HG03280 (cell line): ENCODE data around the gene CD99.
"Not testable (repeated sequence)": the region's sequence is repeated elsewhere in the genome, so short reads cannot be mapped to it uniquely, and the experiment has no call there.

ENCODE experiments used
- ATAC-seq: cut with Tn5 transposase; IDR thresholded peaks from one replicate; pipeline ENCODE4 v1.9.1; 2021; ENCODE audit warnings: mild to moderate bottlenecking, moderate library complexity; ENCODE audit not compliant: unreplicated experiment

Gene CD99

DNA sequence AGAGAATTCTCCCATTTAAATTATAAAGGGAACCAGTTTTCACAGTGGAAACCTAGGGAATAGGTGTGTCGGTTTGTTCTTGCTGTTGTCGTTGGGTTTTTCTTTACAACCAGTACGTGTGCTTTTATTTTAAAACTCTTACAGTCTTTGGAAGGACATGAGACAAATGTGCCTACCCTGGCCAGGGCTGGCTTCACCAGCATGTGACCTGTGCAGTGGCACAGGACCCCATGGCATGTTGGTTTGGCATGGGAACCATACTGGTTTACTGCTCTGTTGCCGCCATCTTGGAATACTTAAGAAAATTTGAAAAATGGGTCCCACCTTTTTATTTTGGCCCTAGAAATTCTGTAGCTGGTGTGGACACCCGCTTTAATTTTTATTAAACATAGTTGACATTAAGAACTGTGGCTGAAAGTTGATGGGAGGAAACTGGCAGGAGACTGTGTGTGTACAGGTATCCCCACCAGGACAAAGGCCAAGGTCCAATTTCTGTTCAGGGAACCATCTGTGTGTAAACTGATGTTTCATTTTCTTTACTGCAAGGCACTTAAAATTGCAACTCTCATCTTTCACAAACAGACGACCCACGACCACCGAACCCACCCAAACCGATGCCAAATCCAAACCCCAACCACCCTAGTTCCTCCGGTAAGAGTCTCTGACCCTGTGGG lies 28.8 kb downstream of the CD99 start:
- no peak for ATAC-seq

DNA sequence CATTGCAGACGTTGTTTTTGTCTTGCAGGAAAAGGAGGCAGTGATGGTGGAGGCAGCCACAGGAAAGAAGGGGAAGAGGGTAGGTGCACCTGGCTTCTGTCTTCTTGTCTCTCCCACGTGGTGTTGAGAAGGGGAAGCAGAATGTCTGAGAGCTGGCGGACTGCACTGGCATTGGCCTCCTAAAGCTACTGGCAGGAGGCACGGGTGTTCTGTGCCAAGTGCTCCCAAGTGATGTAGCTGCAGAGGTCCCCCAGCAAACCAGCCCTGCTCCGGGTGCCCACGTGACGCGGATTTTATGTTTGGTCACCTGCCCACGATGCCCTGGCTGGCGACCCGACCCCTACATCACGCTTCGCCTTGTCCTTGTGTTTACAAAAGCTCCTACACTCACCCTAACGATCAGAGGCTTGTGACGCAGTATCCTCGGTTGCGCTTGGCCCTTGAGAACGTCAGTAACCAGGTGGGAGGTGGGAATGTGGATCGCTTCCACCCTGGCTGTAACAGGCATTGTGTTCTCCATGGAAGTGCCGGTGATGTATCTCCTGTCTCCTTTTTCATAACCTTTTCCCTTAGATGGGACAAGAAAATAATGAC lies 32.3 kb downstream of the CD99 start:
- ATAC-seq = no peak

DNA sequence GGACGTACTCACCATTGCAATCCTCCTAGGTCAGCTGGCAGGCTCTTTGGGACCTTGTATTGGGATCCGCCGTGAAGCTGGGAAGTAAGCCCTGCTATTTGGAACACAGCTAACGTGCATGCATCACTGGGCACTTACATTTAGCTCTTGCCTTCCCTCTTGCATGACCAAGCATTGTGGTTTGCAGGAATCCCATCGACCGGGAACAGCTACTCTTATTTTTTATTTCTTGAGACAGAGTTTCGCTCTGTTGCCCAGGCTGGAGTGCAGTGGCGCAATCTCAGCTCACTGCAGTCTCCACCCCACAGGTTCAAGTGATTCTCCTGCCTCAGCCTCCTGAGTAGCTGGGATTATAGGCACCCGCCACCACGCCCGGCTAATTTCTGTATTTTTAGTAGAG lies 36.2 kb downstream of the CD99 start:
- not testable (repeated sequence) for ATAC-seq

DNA sequence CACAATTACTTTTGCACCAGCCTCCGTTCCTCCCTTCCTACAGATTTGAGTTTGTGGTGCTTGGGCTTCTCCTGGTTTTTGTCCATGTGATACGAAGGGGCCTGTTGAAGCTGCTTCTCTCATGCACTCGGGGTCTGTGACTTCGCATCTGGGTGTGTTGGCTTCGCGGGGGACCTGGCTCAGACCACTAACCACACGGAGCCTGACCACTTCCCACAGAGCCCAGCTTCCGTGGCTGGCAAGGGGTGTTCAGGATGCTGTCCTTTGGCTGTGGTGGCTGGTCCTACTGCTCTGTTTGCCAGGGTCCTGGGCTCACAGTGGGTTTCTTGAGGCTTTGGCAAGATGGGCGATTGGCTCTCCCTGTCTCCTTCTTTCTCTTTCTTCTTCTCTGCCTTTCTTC lies 41.0 kb downstream of the CD99 start:
- no peak for ATAC-seq

DNA sequence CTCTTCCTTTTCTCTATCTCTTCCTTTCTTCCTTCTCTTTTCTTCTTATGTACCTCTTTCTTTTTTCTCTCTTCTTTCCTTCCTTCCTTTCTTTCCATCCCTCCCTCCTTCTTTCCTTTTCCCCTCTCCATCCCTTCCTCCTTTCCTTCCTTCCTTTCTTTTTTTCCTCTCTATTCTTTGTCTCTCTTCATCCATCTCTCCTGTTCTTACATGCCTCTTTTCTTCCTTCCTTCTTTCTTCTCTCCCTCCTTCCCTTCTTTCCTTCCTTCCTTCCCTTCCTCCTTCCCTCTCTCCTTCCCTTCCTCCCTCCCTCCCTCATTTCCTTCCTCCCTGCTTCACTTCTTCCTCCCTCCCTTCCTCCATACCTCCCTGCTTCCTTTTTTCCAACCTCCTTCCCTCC lies 41.6 kb downstream of the CD99 start:
- ATAC-seq = no peak

DNA sequence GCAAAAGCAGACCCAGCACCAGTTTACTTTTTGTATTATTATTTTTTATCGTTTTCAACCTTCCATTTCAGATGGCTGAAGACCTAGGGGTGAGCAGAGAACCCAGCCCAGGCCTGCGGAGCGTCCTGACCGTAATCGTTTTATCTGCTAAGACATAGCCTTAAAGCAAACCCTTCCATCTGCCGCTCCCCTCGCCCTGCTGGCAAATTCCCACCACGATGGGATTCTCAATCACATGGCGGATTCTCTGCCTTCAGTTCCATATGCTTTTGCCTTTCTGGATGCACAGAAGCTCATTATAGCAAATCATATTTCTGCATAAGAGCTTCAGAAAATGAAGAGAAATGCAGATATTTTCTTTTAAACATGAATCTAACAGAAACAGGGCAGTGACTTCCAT lies 42.2 kb downstream of the CD99 start:
- no peak for ATAC-seq

DNA sequence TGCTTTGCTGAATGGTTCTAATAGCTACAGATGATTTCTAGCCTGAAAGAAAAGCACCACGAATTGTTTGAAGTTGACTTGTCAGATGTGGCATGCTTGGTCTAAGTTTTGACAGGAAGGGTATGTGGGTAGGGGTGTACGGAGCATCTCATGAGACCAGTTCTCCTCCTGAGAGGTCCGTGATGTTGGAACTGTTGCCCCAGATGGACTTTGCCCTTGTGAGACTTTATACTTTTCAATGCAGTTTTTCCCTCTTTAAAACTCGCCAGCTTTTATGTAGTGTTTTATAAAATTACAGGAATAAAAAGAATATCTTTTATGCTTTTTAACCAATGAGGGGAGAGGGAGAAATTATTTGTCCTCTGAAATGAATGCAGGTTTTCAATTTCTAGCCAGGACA lies 44.2 kb downstream of the CD99 start:
- ATAC-seq = no peak

DNA sequence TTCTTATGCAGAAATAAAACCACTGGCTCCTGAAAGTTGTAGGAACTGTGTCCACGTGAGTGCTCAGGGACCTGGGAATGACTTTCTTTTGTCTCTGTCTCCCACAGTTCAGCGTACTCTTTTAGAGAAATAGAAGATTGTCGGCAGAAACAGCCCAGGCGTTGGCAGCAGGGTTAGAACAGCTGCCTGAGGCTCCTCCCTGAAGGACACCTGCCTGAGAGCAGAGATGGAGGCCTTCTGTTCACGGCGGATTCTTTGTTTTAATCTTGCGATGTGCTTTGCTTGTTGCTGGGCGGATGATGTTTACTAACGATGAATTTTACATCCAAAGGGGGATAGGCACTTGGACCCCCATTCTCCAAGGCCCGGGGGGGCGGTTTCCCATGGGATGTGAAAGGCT lies 49.6 kb downstream of the CD99 start:
- no peak for ATAC-seq

DNA sequence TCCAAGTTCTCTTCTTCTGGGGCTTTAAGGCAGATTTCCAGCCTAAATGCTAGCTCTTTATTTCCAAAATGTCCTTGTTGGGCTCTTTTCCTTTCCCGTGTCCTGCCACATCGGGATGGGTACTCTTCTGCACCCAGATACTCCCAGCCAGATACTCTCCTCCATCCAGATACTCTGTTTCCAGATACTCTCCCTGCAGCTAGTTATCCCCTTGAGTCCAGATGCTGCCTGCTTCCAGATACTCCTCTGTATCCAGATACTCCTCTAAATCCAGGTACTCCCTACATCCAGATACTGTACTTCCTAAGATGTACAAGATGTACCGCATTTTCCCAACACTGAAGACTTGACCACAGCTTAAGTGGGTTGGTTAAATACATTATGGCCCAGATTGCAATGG lies 50.3 kb downstream of the CD99 start:
- no peak for ATAC-seq

DNA sequence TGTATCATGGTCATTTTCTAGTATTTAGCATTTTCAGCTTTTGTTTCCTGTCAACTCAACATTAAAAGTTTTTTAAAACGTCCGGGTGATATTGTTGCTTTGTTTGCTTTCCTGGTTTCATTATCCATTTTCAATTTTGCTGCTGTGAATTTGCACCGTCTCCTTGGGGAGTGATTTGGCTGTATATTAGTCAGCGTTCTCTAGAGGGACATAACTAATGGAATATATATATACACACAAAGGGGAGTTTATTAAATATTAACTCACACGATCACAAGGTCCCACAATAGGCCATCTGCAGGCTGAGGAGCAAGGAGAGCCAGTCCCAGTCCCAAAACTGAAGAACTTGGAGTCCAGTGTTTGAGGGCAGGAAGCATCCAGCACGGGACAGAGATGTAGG lies 55.2 kb downstream of the CD99 start:
- ATAC-seq = not testable (repeated sequence)

DNA sequence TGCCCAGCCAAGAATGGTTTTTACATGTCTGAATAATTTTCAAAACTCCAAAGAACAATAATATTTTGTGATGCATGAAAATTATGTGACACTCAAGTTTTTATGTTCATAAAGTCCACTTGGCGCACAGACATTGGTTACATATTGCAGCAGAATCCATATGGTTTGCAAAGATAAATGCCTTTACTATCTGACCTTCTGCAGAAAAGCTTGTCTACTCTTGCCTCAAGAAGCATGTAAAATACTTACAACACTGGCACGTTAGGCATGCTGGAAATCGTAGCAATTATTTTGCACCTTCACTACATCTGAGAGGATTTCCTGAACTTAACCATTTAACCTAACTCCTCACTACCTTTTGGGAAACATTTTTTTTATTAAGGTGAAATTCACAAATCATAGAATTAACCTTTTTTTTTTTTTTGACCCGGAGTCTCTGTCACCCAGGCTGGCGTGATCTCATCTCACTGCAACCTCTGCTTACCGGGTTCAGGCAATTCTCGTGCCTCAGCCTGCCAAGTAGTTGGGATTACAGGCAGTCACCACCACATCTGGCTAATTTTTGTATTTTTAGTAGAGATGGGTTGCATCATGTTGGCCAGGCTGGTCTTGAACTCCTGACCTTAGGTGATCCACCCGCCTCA lies 57.2 kb downstream of the CD99 start:
- ATAC-seq = no peak

DNA sequence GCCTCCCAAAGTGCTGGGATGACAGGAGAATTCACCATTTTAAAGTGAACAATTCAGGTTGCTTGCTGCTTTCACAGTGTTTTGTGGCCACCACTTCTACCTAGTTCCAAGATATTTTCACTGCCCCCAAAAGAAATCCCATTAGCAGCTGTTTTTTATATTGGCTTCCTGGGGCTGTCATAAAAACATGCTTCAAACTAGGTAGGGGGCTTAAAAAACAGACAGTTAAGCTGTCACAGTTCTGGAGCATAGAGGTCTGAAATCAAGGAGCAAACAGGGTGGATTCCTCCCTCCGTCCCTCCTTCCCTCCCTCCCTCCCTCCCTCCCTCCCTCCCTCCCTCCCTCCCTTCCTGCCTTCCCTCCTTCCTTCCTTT lies 57.7 kb downstream of the CD99 start:
- no peak for ATAC-seq

DNA sequence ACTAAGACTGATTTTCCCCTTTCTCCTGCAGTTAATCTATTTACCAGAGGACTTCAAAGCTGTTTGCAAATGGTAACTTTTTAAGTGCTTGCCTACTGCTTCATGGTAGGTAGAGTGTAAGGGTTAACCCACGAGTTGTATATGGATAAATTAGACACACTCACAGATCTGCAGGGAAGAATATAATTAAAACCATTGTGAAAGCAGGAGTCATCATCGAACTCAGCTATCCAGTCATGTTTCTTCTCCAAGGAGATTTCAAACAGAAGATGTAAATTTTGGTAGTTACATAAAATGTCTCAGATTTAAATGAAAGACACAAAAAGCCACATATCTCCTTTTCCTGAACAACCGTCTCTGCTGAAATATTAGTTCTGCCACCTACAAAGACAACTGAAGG lies 60.2 kb downstream of the CD99 start:
- ATAC-seq = no peak

DNA sequence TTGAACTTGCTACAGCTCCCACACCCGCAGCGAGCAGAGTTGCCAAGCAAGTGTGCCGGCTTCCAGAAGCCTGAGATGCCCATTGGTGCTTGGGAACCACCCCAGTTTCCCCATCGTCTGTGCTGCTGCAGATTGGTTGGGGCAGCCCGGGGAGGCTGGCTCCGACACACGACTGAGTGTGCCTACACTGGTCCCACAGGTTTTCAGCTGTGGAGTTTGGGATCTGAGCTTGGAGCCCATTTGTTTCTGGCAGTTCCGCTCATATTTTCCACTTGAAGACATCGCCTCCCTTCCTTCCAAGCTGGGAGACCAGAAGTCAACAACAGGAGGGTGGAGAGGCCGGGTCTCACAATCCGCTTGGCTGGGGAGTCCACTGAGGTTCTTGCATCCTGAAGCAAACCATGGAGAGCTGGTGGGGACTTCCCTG lies 60.8 kb downstream of the CD99 start, which contains the start of gene XG:
Gene XG (plus strand): TSS at position 167 of the 427 bp plus-strand sequence. CDS start 235 bp downstream, at position 402.
- not testable (repeated sequence) for ATAC-seq

DNA sequence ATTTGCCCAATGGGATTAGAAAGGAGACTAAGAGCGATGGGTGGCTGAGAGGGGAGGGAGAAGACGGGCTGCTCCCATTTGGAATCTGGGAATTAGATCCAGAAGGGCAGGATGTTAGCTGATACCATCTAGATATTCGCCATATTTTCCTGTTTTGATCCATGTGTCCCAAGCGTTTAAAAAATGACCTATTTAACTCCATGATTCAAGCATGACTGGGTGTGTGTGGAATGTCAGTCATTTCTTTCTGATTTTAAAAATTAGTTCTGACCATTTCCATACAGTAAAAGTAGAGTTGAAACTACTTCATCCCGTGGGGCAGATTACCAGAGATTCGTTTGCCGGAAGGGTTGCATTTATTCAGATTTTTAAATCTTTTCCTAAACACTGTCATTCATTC lies 61.3 kb downstream of the CD99 start:
- ATAC-seq = not testable (repeated sequence)

DNA sequence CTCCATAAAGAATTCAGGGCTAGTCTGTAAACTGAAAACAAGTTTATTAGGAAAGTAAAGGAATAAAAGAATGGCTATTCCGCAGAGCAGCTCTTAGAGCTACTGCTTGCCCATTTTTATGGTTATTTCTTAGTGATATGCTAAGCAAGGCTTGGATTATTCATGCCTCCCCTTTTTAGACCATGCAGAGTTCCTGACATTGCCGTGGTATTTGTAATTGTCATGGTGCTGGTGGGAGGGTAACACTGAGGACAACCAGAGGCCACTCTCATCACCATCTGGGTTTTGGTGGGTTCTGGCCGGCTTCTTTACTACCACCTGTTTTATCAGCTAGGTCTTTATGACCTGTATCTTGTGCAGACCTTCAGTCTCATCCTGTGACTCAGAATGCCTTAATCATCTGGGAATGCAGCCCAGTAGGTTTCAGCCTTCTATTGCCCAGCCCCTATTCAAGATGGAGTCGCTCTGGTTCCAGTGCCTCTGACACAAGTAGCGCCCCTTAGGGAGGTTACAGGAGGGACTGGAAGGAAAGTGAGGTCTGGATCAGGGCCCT lies 64.1 kb downstream of the CD99 start:
- ATAC-seq = not testable (repeated sequence)

DNA sequence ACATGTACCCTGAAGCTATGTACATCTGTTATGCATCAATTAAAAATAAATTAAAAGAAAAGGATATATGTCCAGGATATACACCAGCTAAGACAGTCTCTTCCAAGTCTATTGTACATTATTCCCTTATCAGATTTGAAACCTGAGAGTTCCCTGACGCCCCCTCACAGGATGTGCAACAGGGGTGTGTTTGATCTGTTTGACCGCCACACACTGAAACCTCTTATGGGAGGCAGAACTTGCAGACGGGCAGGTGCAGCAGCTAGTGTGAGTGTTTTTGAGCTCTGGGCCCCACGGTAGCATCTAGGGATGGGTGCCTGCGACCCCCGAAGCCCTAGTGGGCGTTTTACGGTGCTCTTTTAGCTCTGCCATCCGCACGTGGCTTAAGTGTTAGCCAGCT lies 65.5 kb downstream of the CD99 start:
- no peak for ATAC-seq

DNA sequence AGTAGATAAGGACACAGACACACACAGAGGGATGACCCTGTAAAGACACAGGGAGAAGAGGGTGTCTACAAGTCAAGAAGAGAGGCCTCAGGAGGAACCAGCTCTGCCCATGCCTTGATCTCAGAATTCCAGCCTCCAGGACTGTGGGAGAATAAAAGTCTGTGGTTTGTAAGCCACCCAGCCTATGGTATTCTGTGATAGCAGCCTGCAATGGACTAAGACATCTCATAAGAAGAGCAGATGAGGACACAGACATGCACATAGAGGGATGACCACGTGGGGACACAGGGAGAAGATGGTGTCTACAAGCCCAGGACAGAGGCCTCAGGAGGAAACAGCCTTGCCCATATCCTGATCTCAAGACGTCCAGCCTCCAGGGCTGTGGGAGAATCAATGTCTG lies 70.2 kb downstream of the CD99 start:
- ATAC-seq = no peak

DNA sequence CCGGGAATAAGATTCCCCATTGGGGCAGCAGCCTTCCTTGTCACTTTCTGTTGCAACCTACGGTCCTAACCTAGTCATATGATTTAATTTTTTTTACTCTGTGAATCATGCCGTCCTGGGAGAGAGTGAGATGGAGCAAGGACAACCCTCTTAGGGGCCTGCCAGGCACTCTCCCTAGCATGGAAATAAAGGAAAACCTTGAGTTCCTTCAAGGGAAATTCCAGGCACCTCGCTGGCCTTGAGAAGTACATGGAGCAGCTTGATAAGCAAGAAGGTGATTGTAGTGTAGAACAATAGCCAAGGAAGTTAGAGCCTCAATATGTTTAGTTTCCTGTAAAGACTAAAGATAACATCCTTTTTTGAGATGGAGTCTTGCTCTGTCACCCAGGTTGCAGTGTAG lies 71.6 kb downstream of the CD99 start:
- ATAC-seq = not testable (repeated sequence)

DNA sequence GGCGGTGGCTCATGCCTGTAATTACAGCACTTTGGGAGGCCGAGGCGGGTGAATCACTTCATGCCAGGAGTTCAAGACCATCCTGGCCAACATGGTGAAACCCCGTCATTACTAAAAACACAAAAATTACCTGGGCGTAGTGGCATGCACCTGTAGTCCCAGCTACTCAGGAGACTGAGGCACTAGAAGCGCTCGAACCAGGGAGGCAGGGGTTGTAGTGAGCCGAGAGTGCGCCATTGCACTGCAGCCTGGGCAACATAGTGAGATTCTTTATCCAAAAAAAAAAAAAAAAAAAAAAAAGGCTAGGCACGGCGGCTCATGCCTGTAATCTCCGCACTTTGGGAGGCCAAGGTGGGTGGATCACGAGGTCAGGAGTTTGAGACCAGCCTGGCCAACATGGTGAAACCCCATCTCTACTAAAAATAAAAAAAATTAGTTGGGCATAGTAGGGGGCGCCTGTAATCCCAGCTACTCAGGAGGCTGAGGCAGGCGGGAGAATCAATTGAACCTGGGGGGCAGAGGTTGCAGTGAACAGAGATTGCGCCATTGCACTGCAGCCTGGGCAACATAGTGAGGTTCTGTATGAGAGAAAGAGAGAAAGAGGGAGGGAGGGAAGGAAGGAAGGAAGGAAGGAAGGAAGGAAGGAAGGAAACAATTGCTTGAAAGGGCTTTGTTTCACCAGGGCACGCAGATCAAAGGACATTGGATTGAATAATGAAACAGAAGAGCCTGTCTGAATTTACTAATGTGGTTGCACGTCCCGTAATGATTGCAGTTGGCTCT lies 73.9 kb downstream of the CD99 start:
- ATAC-seq = not testable (repeated sequence)

DNA sequence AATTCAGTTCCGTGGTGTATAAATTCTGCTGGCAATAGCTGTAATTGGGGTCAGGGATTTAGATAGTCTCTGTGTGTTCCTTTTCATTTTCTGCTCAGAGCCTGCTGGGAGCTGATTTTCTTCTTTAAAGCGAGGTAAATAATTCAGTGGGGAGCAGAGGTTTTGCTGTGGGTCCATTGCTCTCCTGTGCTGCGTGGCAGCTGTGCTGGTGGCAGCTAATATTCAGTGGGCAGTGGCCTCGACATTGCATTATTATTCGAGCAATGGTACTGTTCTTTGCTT lies 74.4 kb downstream of the CD99 start:
- ATAC-seq = no peak

DNA sequence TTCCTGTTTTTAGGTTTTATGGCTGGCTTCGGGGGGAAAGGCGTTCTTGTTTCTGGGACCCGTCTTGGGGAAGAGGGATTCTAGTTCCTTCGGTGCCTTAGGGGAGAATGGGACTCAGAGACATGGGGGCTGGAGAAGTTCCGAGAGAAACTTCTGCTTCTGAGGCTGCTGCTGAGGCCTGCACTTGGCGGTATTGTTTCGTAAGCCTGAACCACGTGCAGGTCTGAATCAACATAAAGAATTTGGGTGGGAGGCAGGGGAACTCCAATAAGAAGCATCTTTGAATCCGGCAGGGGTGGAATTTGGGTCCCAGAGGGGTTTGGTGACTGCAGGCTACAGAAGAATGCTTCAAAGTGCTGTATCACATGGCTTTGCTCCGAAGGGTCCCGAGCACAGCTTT lies 75.8 kb downstream of the CD99 start:
- ATAC-seq = no peak
